Measurements from ENCODE around the gene ZMYND11.

DNA sequence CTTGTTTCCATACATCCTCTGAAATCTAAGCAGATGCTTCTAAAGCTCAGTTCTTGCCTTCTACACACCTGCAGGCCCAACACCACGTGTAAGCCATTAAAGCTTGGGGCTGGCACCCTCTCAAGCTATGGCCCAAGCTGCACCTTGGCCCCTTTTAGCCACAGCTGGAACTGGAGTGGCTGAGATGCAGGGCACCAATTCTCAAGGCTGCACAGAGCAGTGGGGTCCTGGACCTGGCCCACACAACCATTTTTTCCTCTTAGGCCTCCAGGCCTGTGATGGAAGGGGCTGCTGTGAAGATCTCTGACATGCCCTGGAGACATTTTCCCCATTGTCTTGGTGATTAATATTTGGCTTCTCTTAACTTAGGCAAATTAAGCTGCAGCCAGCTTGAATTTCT lies 38.8 kb upstream of the ZMYND11 start:
- TF ChIP-seq, protein P1, sequence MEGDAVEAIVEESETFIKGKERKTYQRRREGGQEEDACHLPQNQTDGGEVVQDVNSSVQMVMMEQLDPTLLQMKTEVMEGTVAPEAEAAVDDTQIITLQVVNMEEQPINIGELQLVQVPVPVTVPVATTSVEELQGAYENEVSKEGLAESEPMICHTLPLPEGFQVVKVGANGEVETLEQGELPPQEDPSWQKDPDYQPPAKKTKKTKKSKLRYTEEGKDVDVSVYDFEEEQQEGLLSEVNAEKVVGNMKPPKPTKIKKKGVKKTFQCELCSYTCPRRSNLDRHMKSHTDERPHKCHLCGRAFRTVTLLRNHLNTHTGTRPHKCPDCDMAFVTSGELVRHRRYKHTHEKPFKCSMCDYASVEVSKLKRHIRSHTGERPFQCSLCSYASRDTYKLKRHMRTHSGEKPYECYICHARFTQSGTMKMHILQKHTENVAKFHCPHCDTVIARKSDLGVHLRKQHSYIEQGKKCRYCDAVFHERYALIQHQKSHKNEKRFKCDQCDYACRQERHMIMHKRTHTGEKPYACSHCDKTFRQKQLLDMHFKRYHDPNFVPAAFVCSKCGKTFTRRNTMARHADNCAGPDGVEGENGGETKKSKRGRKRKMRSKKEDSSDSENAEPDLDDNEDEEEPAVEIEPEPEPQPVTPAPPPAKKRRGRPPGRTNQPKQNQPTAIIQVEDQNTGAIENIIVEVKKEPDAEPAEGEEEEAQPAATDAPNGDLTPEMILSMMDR (IDR thresholded peaks at IDR 0.05), result no peak
- TF ChIP-seq, protein P2, sequence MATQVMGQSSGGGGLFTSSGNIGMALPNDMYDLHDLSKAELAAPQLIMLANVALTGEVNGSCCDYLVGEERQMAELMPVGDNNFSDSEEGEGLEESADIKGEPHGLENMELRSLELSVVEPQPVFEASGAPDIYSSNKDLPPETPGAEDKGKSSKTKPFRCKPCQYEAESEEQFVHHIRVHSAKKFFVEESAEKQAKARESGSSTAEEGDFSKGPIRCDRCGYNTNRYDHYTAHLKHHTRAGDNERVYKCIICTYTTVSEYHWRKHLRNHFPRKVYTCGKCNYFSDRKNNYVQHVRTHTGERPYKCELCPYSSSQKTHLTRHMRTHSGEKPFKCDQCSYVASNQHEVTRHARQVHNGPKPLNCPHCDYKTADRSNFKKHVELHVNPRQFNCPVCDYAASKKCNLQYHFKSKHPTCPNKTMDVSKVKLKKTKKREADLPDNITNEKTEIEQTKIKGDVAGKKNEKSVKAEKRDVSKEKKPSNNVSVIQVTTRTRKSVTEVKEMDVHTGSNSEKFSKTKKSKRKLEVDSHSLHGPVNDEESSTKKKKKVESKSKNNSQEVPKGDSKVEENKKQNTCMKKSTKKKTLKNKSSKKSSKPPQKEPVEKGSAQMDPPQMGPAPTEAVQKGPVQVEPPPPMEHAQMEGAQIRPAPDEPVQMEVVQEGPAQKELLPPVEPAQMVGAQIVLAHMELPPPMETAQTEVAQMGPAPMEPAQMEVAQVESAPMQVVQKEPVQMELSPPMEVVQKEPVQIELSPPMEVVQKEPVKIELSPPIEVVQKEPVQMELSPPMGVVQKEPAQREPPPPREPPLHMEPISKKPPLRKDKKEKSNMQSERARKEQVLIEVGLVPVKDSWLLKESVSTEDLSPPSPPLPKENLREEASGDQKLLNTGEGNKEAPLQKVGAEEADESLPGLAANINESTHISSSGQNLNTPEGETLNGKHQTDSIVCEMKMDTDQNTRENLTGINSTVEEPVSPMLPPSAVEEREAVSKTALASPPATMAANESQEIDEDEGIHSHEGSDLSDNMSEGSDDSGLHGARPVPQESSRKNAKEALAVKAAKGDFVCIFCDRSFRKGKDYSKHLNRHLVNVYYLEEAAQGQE (IDR thresholded peaks at IDR 0.05; ENCODE audit: insufficient read depth in 1 of 2, low read depth in 2 of 2, low read length in 1 of 2), result no peak
- TF ChIP-seq POLR2AphosphoS5 (IDR thresholded peaks at IDR 0.05; ENCODE audit: low read depth, low read length), result no peak
- no peak for TF ChIP-seq TCF7L2 (IDR thresholded peaks at IDR 0.05; ENCODE audit: low read depth, low read length)
- no peak for TF ChIP-seq SIN3A (IDR thresholded peaks at IDR 0.05; ENCODE audit: borderline replicate concordance, insufficient read depth, low read depth, low read length)

All from Panc1 (cell line).